Hindlimb muscle (tissue), 1 donor: ENCODE results near the gene PPP2R2C. TPM values are rescaled to one million over a fixed set of nuclear protein-coding genes. Genes with fewer than 3 reads are reported as not detected.

ENCODE experiments used
- DNase-seq: peaks from one replicate; pipeline ENCODE4 v3.0.0-alpha.2; 2013
- polyA plus RNA-seq: library from polyadenylated mRNA; unstranded; fragments of 120-200 nt; gene quantifications from one replicate; pipeline ENCODE4 v1.2.1, GENCODE V29; 2013; ENCODE audit not compliant: insufficient read length

Gene PPP2R2C
- polyA plus RNA-seq, 1 donor: 0.45 TPM

DNA sequence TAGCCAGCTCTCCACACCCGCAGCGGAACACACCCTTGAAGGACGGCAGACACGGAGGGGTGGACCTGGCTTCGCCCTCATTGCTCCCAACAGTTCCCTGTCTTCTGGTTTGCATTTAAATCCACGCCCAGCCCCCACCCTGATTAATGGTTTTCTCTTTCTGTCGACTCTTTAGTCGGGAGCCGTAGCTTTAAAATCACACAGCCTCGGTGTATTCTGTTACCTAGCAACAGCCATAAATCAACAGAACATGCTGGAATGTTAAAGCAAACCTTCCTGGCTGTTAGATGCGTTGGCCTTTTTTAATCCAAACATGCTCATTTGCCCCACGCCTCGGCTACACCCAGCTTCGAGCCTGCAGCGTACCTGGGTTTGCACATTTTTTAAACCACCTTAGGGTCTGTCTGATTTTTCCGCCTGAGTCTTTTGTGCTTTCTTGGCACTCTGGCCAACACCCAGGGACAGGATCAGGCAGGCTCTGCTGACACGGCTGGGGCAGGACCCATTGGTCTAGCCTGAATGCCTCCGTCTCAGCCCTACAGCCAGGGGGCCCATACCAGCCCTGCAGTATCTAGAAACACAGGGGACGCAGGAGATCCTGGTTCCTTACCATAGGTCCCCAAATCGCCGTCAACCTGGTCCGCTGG, 21.4 kb upstream of the PPP2R2C start:
- DNase-seq: no peak

DNA sequence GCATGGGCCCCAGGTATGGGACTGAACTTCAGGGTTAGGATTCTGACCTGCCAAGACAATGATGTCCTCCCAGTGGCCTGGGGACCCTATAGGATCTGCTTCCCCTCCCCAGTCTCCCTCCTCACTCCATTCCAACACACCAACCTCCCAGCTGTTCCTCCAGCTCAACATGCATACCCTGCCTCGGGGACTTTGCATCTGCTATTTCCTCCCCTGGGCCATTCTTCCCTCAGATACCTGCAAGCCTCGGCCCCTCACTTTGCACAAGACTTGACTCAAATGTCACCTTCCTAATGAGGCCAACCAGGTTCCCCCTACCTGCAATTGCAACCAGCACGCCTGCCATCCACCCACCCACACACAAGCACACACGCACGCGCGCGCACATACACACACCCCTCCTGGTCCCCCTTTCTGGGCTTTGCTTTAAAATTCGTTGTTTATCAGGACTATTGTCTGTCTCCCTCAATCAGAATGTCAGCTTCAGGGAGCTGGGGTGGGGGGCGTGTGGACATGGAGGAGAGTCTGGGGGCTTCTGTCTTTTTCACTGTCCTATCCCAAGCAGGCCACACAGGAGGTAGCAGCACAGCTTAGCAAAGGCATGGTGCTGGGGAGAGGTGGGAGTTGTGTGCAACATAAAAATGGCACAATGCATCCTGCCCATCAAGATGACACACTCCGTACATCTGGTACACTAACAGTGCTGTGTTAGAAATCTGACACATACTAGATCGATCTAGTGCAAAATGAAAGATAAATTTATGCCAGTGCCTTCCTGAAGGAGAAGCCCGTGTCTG, 20.6 kb upstream of the PPP2R2C start:
- DNase-seq: no peak

DNA sequence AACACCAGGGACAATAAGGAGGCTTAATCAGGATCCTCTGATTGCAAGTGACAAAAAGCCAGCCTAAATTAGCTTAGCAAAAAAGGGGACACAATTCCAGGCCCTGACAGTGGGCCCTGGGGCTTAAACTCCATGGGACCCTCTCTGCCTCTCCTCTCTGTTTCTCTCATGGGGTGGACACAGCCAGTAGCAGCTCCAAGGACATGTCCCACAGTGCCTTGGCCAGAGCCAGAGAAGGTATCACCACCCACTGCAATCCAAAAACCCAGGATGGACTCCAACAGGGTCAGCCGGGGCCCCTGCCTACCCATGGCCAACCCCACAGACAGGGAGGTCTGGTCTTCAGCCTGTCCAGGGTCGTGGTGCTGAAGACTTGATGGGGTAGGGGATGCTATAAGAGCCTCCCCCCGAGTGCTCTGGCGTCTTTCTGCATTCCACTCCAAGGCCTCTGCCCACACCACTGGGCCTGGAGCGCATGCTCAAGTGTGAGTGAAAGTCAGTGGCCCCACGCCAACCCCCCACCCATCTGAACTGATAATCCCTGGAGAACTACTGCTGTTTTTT, 19.7 kb upstream of the PPP2R2C start:
- DNase-seq: no peak

GRCh38 chr4:6491235-6491634, 18.8 kb upstream of the PPP2R2C start:
- no peak for DNase-seq

- DNase-seq: no peak
Observed at GRCh38 chr4:6489927-6490326, 17.5 kb upstream of the PPP2R2C start.

GRCh38 chr4:6487466-6487865, 15.1 kb upstream of the PPP2R2C start:
- no peak for DNase-seq

GRCh38 chr4:6480534-6481088, 8.2 kb upstream of the PPP2R2C start:
- no peak for DNase-seq

- DNase-seq: no peak
Observed at GRCh38 chr4:6478546-6479220, 6.3 kb upstream of the PPP2R2C start.

GRCh38 chr4:6476893-6477292, 4.5 kb upstream of the PPP2R2C start:
- DNase-seq: no peak

DNA sequence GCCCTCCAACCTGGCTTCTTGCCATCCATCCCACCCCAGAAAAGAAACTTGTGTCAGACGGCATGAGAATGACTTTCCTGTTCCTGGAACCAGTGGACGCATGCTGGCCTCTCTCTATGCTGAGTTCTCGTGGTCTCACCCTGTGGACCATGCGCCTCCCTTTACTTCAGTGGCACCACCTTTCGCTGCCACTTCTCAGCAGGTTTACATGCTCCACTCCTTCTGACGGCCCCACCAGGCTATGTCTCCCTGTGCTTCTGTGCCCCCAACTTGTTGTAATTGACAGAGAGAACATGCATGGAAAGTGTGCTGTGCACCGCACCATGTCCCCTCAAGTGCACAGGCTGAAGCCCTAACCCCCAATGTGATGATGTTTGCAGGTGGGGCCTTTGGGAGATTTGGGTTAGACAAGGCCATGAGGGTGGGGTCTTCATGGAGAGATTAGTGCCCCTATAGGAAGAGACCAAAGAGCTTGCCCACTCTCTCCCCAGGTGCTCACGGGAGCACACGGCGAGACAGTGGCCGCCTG, 3.1 kb upstream of the PPP2R2C start:
- DNase-seq: no peak

DNA sequence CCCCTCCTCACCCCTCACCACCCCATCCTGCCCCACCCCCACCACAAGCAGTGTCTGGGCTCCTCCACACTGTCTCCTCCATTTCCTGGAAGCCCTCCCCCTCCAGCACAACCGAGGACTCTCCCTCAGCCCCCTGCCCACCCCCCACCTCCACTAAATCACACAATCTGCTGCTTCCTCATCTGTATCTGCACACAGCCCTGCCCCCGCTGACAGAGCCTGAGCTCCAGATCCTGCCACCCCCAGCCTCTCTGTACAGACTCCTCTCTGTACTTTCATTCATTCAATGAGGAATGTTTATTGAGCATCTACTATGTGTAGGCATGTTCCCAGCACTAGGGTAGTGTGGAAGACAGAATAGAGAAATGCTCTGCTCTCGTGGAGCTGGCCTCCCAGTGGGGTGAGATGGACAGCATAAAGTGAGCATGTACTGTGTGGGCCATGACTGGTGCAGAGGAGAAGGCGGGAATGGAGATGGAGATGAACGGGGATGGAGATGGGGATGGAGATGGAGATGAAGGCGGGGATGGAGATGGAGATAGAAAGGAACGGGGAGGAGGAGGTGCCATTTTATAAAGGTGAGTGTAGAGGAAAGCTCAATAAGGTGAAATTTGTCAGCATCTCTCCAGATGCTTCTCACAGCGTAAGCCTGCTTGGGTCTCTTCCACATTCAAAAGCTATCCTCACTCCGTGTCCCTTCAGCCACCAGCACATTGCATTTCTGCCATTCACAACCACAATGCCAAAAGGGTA, 2.5 kb upstream of the PPP2R2C start:
- DNase-seq: no peak

- no peak for DNase-seq
Observed at GRCh38 chr4:6474053-6474568, 1.7 kb upstream of the PPP2R2C start.

DNA sequence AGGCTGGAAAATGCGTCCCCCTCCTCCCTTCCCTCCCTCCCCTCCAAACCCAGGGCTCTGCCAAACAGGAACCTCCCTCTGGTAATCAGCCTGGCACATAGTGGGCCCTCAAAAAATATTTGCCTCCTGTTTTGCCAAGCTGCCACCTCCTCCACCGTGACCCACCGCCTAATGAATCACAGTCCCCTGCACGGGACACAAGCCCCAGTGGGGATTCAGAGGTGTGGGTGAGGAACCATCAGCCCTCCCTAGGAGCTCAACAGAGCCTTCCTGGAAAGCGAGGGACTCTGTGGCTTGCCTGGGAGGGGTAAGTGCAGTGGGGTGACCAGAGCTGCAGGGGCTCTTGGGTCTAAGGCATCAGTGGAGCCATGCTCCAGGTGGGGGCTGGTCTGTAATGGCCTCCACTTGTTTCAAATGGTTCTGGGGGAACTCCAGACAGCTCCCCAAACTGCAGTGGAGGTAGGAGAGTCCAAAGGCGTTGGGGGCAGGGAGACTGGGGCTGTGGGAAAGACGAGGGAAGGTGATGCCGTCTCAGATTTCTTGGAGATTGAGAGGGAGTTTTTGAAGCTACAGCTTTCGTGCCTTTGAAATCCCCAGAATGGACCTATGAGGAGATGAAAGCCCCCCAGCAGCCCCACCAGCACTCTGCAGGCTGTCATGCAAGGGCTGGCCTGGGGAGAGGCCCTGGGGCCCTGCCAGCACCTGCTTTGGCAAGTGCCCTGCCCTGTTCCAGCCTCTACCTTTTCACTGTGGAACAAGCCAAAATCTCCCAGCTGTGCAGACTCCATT, 1.0 kb upstream of the PPP2R2C start:
- DNase-seq: no peak

DNA sequence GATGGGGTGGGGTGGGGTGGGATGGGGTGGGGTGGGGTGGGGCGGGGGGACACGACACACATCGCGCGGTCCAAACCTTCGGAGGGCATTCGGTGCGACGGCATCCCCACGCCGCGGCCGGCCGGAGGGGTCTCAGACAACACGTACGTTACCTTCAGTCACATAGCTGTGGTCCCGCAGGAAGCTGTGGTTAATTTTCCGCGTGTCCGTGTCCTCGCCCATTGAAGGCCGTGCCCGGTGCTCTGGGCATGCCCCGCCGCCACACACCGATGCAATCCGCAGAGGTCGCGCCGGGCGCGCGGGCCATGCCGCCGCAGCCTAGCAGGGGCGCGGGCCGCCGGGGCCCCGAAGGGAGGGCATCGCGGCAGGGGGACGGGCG, 417 bp downstream of the PPP2R2C start:
- no peak for DNase-seq

GRCh38 chr4:6471307-6472007, 957 bp downstream of the PPP2R2C start:
- no peak for DNase-seq

DNA sequence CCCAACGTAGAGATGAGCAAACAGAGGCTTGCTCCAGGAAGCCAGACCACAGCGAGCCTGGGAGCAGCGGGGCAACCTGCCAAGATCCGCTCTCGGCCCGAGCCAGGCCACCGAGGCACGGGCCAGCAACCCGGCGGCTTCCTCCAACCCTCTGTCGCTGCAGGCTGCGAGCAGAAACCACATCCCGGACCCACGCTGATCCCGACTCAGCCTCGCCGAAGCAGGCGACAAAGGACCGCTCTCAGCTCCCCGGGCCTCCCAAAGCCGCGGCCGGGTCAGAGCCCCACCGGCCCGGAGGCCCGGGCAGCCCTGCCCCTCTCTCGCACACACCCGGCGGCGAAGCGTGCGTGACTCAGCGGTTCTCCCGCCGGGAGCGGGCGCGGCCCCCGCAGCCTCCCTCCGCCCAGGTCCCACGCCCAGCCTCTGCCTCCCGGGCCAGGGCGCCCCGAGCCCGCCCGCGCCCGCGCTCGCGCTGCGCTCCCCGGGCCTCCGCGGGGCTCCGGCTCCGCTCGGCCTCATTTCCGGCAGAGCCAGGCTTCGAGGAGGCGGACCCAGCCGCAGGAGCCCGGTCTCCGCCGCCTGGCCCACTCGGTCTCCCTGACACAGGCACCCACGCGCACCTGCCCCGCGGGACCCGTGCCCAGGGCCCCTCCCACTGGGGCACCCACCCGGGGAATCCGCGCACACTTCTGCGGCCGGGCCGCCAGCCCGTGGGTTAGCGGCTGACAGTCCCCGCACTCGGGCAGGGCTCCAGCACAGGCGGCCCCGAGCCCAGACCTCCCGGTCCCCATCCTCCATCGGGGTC, 1.7 kb downstream of the PPP2R2C start:
- DNase-seq: peak; percentile 29

DNA sequence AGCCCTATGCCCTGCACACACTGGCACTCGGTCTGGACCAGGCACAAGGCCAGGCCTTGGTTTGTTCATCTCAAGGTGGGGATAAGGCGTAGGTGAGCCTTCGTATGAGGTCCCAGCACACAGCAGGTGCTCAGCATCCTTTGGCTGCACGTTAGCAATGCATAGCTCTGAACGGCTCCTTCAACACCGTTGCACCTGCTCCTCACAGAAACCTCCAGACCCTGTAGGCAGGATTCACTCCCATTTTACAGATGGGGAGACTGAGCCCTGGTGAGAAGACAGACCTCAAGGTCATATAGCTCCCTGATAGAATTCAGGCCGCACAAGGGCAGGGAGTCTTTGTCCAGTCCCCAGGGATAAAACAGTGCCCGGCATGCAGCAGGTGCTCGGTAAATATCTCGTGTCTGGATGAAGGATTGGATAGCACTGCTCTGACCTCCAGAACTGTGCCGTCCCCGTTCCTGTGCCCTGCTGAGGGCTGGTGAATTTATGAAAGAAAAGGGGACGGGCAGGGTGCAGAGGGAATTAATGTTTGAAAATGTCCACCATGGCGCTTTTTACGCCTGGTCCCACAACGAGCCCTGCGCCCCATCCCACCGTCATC, 2.4 kb downstream of the PPP2R2C start:
- no peak for DNase-seq

DNA sequence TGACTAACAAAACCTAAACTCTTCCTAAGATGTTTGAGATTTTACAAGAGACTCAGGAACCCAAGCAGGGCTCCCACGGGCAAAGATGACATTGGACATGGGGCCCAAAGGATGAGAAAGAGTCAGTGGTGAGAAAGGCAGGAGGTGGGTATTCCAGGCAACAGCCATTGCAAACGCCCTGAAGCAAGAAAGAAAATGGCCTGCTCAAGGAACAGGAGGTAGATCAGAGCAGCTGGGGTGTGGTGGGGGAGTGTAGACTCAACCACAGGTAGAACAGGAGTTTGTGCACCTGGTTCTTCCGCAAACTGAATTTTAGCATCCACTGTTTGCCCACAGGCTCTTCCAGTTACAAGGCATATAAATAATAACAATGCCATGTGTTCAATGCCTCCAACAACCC, 3.3 kb downstream of the PPP2R2C start:
- DNase-seq: no peak

GRCh38 chr4:6468376-6468775, 4.0 kb downstream of the PPP2R2C start:
- DNase-seq: no peak
